IMR-90 (cell line): ENCODE results near the gene COX6A1. TPM values are rescaled to one million over a fixed set of nuclear protein-coding genes. Genes with fewer than 3 reads are reported as not detected.

ENCODE experiments used
- ATAC-seq: fragments of 200-7000 bp; cut with Tn5 transposase; 2 replicates; pipeline ENCODE4 v1.9.1; 2020; ENCODE audit warnings: low read depth, mild to moderate bottlenecking, moderate library complexity
- BruUV-seq: library from RNA; stranded (reverse); fragments of 400-500 nt; replicated peaks from 2 replicates; lab custom pipeline; 2021; lab: Mats Ljungman, UMichigan
- CTCF ChIA-PET: fragments of 300-600 bp; formaldehyde crosslinking; extraction: SDS; loops from one replicate; lab custom pipeline; 2021; ENCODE audit warnings: antibody characterized with exemption; lab: Yijun Ruan, JAX
- POLR2A ChIA-PET: fragments of 300-600 bp; sonication (Branson Sonifier 250); formaldehyde crosslinking; loops from one replicate; lab custom pipeline; 2022; ENCODE audit warnings: antibody characterized with exemption; ENCODE audit not compliant: unreplicated experiment; lab: Charles Lee
- DNase-seq: peaks from one replicate; pipeline ENCODE4 v3.0.0; 2013
- H2AFZ ChIP-seq: replicated peaks from 2 replicates; pipeline ENCODE3; 2013; ENCODE audit warnings: low read length, mild to moderate bottlenecking; ENCODE audit not compliant: poor library complexity
- H2AK5ac ChIP-seq: 2 replicates; pipeline ENCODE4 v1.6.1; 2013; ENCODE audit warnings: low read depth, low read length, inconsistent platforms
- H2AK9ac ChIP-seq: replicated peaks from 2 replicates; pipeline ENCODE3; 2013; ENCODE audit warnings: mild to moderate bottlenecking, low read depth, low read length, moderate library complexity; ENCODE audit not compliant: poor library complexity
- H2BK120ac ChIP-seq: 2 replicates; pipeline ENCODE4 v1.6.1; 2013; ENCODE audit warnings: low read depth, low read length, inconsistent platforms
- H2BK15ac ChIP-seq: 3 replicates; pipeline ENCODE4 v1.6.1; 2013; ENCODE audit warnings: low read depth, low read length, inconsistent platforms
- H2BK20ac ChIP-seq: 2 replicates; pipeline ENCODE4 v1.6.1; 2013; ENCODE audit warnings: low read depth, mild to moderate bottlenecking, inconsistent platforms, low read length, moderate library complexity
- H2BK5ac ChIP-seq: 2 replicates; pipeline ENCODE4 v1.6.1; 2013; ENCODE audit warnings: mild to moderate bottlenecking, low read depth, low read length, inconsistent platforms; ENCODE audit not compliant: poor library complexity, severe bottlenecking
- H3K14ac ChIP-seq: replicated peaks from 2 replicates; pipeline ENCODE4 v1.6.1; 2013; ENCODE audit warnings: low read depth, low read length, inconsistent platforms
- H3K18ac ChIP-seq: 2 replicates; pipeline ENCODE4 v1.6.1; 2013; ENCODE audit warnings: low read depth, low read length, control low read depth
- H3K23ac ChIP-seq: 2 replicates; pipeline ENCODE4 v1.6.1; 2013; ENCODE audit warnings: low read depth, low read length, inconsistent platforms
- H3K27ac ChIP-seq: 2 replicates; pipeline ENCODE4 v1.5.1; 2013; ENCODE audit warnings: mild to moderate bottlenecking, control low read depth, low read length; ENCODE audit not compliant: insufficient read depth
- H3K27me3 ChIP-seq: 2 replicates; pipeline ENCODE4 v1.6.1; 2013; ENCODE audit warnings: low read length; ENCODE audit not compliant: control insufficient read depth, insufficient read depth
- H3K36me3 ChIP-seq: 2 replicates; pipeline ENCODE4 v1.6.1; 2013; ENCODE audit warnings: low read length, mixed read lengths; ENCODE audit not compliant: control insufficient read depth, insufficient read depth
- H3K4ac ChIP-seq: 2 replicates; pipeline ENCODE4 v1.6.1; 2013; ENCODE audit warnings: low read depth, low read length, inconsistent platforms
- H3K4me1 ChIP-seq: 2 replicates; pipeline ENCODE4 v1.6.1; 2013; ENCODE audit warnings: low read length, mixed read lengths; ENCODE audit not compliant: control insufficient read depth, insufficient read depth
- H3K4me2 ChIP-seq: 2 replicates; pipeline ENCODE4 v1.6.1; 2013; ENCODE audit warnings: low read depth, mild to moderate bottlenecking, control low read depth, low read length, moderate library complexity
- H3K4me3 ChIP-seq: 2 replicates; pipeline ENCODE4 v1.5.1; 2013; ENCODE audit warnings: low read depth, mild to moderate bottlenecking, control low read depth, low read length, moderate library complexity; ENCODE audit not compliant: insufficient read depth
- H3K56ac ChIP-seq: 2 replicates; pipeline ENCODE4 v1.6.1; 2013; ENCODE audit warnings: low read length, inconsistent platforms; ENCODE audit not compliant: insufficient read depth; ENCODE audit errors: extremely low read depth
- H3K79me1 ChIP-seq, 2 experiments: 2 replicates each; pipeline ENCODE4 v1.6.1; 2013; ENCODE audit warnings: low read length in 2 of 2, inconsistent platforms in 1 of 2, low read depth in 1 of 2
- H3K9ac ChIP-seq: 2 replicates; pipeline ENCODE4 v1.6.1; 2013; ENCODE audit warnings: low read depth, low read length, control low read depth
- H3K9me1 ChIP-seq: 2 replicates; pipeline ENCODE4 v1.6.1; 2013; ENCODE audit warnings: low read length, inconsistent platforms; ENCODE audit not compliant: insufficient read depth
- H3K9me3 ChIP-seq: 2 replicates; pipeline ENCODE4 v1.6.1; 2013; ENCODE audit warnings: low read length; ENCODE audit not compliant: control insufficient read depth, insufficient read depth
- H4K20me1 ChIP-seq: 2 replicates; pipeline ENCODE4 v1.6.1; 2013; ENCODE audit warnings: low read length, inconsistent platforms; ENCODE audit not compliant: insufficient read depth
- H4K5ac ChIP-seq: 2 replicates; pipeline ENCODE4 v1.6.1; 2013; ENCODE audit warnings: mild to moderate bottlenecking, low read depth, low read length, control low read depth
- H4K8ac ChIP-seq, 2 experiments: 2 replicates each; pipeline ENCODE4 v1.6.1; 2013; ENCODE audit warnings: low read depth in 2 of 2, low read length in 2 of 2, control low read depth in 1 of 2, inconsistent platforms in 1 of 2
- H4K91ac ChIP-seq: 2 replicates; pipeline ENCODE4 v1.6.1; 2013; ENCODE audit warnings: low read depth, low read length, inconsistent platforms; ENCODE audit not compliant: insufficient read depth
- BHLHE40 ChIP-seq: fragments of 150-350 bp; IDR thresholded peaks from 2 replicates; pipeline ENCODE4 v1.6.1; 2016; ENCODE audit warnings: mild to moderate bottlenecking, low read depth, low read length
- CEBPB ChIP-seq: IDR thresholded peaks from 2 replicates; pipeline ENCODE4 v1.6.1; 2012; ENCODE audit warnings: low read depth, low read length, improper control_type of control experiment
- CHD1 ChIP-seq: IDR thresholded peaks from 2 replicates; pipeline ENCODE4 v1.6.1; 2012; ENCODE audit warnings: low read depth, low read length, improper control_type of control experiment
- CTCF ChIP-seq: conservative IDR thresholded peaks from 2 replicates; pipeline ENCODE4 v1.5.1; 2012; ENCODE audit warnings: mild to moderate bottlenecking, low read depth, low read length, improper control_type of control experiment
- ELK1 ChIP-seq: fragments of 150-350 bp; IDR thresholded peaks from 2 replicates; pipeline ENCODE4 v1.6.1; 2016; ENCODE audit warnings: low read depth, mild to moderate bottlenecking, low read length, moderate library complexity, borderline replicate concordance
- FOS ChIP-seq: fragments of 150-350 bp; IDR thresholded peaks from 2 replicates; pipeline ENCODE4 v1.6.1; 2016; ENCODE audit warnings: low read depth, low read length
- MAFK ChIP-seq: IDR thresholded peaks from 2 replicates; pipeline ENCODE4 v1.6.1; 2012; ENCODE audit warnings: low read depth, low read length, improper control_type of control experiment
- MAZ ChIP-seq: IDR thresholded peaks from 2 replicates; pipeline ENCODE4 v1.6.1; 2012; ENCODE audit warnings: low read depth, mild to moderate bottlenecking, low read length, improper control_type of control experiment, moderate library complexity, borderline replicate concordance
- MXI1 ChIP-seq: IDR thresholded peaks from 2 replicates; pipeline ENCODE4 v1.6.1; 2012; ENCODE audit warnings: low read depth, mild to moderate bottlenecking, low read length, moderate library complexity, borderline replicate concordance
- NFE2L2 ChIP-seq: fragments of 150-350 bp; IDR thresholded peaks from 2 replicates; pipeline ENCODE4 v1.6.1; 2016; ENCODE audit warnings: low read depth, mild to moderate bottlenecking, low read length
- POLR2A ChIP-seq: IDR thresholded peaks from 2 replicates; pipeline ENCODE4 v1.6.1; 2012; ENCODE audit warnings: mild to moderate bottlenecking, low read depth, low read length
- RAD21 ChIP-seq: IDR thresholded peaks from 2 replicates; pipeline ENCODE4 v1.6.1; 2012; ENCODE audit warnings: low read length, improper control_type of control experiment
- RFX5 ChIP-seq: IDR thresholded peaks from 2 replicates; pipeline ENCODE4 v1.8.0; 2012; ENCODE audit warnings: low read depth, mild to moderate bottlenecking, low read length, moderate library complexity
- SMC3 ChIP-seq: fragments of 150-350 bp; IDR thresholded peaks from 2 replicates; pipeline ENCODE4 v1.6.1; 2016; ENCODE audit warnings: low read depth, mild to moderate bottlenecking, antibody characterized with exemption, low read length, moderate library complexity
- USF2 ChIP-seq: fragments of 150-350 bp; IDR thresholded peaks from 2 replicates; pipeline ENCODE4 v1.6.1; 2017; ENCODE audit warnings: mild to moderate bottlenecking, antibody characterized with exemption, low read length, low read depth
- WGBS, 2 experiments: methylation state at CpG; one replicate each; pipeline versions ENCODE4 v1.1.5 to v1.1.7; 2013; ENCODE audit warnings: missing lambda C conversion rate in 2 of 2; ENCODE audit not compliant: insufficient read length in 1 of 2; ENCODE audit errors: extremely low coverage in 2 of 2; 5-methylcytosine and 5-hydroxymethylcytosine counted together
- dilution Hi-C: fragments of 300-500 bp; cut with HindIII; formaldehyde crosslinking; loops from one replicate; pipeline ENCODE4 v1.14.3; 2018; ENCODE audit warnings: low sequenced_read_pairs; ENCODE audit not compliant: unreplicated experiment
- in situ Hi-C: fragments of 300-500 bp; cut with MboI; formaldehyde crosslinking; loops from 3 replicates; pipeline ENCODE4 v1.14.3; 2019; ENCODE audit warnings: low sequenced_read_pairs, inconsistent platforms, mixed read lengths
- intact Hi-C: fragments of 100-400 bp; cut with micrococcal nuclease; formaldehyde crosslinking; loops from 2 replicates; pipeline ENCODE4 v1.10.0; 2022
- polyA plus RNA-seq, 3 experiments: library from polyadenylated mRNA; depleted of rRNA; stranded (reverse); fragments of >200 nt; gene quantifications; 2 replicates each; pipeline ENCODE4 v1.2.3, GENCODE V29; 2012; ENCODE audit warnings: low replicate concordance in 1 of 3
- total RNA-seq: library from RNA; depleted of rRNA; stranded (reverse); fragments of >200 nt; gene quantifications from 2 replicates; pipeline ENCODE4 v1.2.3, GENCODE V29; 2012

Gene COX6A1
- total and polyA plus RNA-seq, 2 of the 4 experiments (the other 2 are of a cell fraction), result 396 to 541 TPM

GRCh38 chr12:120413901-120414695 lies 23.8 kb upstream of the COX6A1 start:
- Histone ChIP-seq H3K36me3 (no peaks in the 10 kb centered on the region), H3K9me3 (no peaks in the 10 kb centered on the region), H3K79me1 (no peaks in the 10 kb centered on the region), H2BK120ac (no peak overlapping the region), H2AK5ac (no peak overlapping the region), H4K20me1 (no peaks in the 10 kb centered on the region), H3K9ac (no peak overlapping the region), H4K8ac (no peak overlapping the region), H3K18ac (no peak overlapping the region), H2AK9ac (no peak overlapping the region), H4K5ac (no peak overlapping the region), H3K4me3 (no peak overlapping the region), H2AFZ (peak overlapping the region; percentile 51), H3K4ac (no peak overlapping the region), H3K9me1 (no peaks in the 10 kb centered on the region), H3K23ac (no peak overlapping the region), H3K27ac (no peak overlapping the region), H3K14ac (no peak overlapping the region), H3K56ac (no peak overlapping the region), H2BK20ac (no peak overlapping the region), H4K91ac (no peak overlapping the region), H2BK15ac (no peak overlapping the region), H3K27me3 (peaks cover 20% of the 10 kb centered on the region), H3K4me1 (no peaks in the 10 kb centered on the region), H3K4me2 (no peak overlapping the region), H2BK5ac (no peak overlapping the region)
- ChIA-PET POLR2A (no interaction called here), CTCF (no interaction called here)
- DNase-seq, result no peak
- WGBS, 2 experiments, result 0% methylated on average over 1 of the region's 13 CpGs; no CpG with 5 or more reads in 1 of the 2 experiments
- intact Hi-C loops (loop anchor here (5.0 kb wide), 1 partner anchor 42 kb away; no protein-coding TSS in a partner anchor), in situ Hi-C loops (no loop called here), dilution Hi-C loops (no loop called here)
- no TSS peak for BruUV-seq
- ATAC-seq, result no peak
- TF ChIP-seq POLR2A (no peak), MAZ (no peak), USF2 (no peak), RFX5 (no peak), FOS (no peak), NFE2L2 (no peak), CTCF (no peak), SMC3 (no peak), CEBPB (no peak), MXI1 (no peak), MAFK (no peak), CHD1 (no peak), ELK1 (no peak), RAD21 (no peak), BHLHE40 (no peak)
